GM10266 (cell line): ENCODE measurements around the gene ERGIC1.
"Not testable (repeated sequence)": the region's sequence is repeated elsewhere in the genome, so short reads cannot be mapped to it uniquely, and the experiment has no call there.

Source experiments
- DNase-seq: peaks from one replicate; pipeline ENCODE4 v3.0.0; 2012; ENCODE audit errors: extremely low spot score
- TF ChIP-seq, protein P1 (sequence below): IDR thresholded peaks from 2 replicates; pipeline ENCODE4 v1.5.1; 2012; ENCODE audit warnings: mild to moderate bottlenecking, low read depth; ENCODE audit not compliant: control insufficient read depth, insufficient read depth; ENCODE audit errors: missing control alignments

The ERGIC1 gene

GRCh38 chr5:172862165-172862801 lies 28.2 kb downstream of the ERGIC1 start:
- no peak for DNase-seq
- TF ChIP-seq, protein P1, sequence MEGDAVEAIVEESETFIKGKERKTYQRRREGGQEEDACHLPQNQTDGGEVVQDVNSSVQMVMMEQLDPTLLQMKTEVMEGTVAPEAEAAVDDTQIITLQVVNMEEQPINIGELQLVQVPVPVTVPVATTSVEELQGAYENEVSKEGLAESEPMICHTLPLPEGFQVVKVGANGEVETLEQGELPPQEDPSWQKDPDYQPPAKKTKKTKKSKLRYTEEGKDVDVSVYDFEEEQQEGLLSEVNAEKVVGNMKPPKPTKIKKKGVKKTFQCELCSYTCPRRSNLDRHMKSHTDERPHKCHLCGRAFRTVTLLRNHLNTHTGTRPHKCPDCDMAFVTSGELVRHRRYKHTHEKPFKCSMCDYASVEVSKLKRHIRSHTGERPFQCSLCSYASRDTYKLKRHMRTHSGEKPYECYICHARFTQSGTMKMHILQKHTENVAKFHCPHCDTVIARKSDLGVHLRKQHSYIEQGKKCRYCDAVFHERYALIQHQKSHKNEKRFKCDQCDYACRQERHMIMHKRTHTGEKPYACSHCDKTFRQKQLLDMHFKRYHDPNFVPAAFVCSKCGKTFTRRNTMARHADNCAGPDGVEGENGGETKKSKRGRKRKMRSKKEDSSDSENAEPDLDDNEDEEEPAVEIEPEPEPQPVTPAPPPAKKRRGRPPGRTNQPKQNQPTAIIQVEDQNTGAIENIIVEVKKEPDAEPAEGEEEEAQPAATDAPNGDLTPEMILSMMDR = no peak

- not testable (repeated sequence) for DNase-seq
These were observed 30.1 kb downstream of the ERGIC1 start for GRCh38 chr5:172864171-172864570.

- TF ChIP-seq, protein P1 = no peak
These were observed 30.7 kb downstream of the ERGIC1 start for GRCh38 chr5:172864747-172865146.

DNA sequence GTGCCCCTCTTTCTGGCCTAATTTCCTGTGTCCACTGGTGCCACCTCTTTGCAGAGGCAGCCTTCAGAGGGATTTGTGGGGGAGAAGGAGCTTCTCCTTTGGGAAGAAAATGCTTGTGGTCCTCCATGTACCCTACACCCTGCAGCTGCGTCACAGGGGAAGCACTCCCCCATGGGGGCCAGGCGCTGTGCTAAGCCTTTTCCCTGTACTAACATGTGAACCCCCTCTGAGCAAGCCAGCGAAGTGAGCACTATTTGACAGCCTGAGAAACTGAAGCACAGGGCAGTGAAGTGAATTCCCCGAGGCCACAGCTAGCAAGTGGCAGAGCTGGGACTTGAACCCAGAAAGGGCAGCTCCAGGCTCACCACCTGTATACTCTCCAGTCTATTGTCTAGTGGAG lies 32.3 kb downstream of the ERGIC1 start:
- no peak for DNase-seq
- TF ChIP-seq, protein P1 = no peak

More at GRCh38 chr5:172864747-172865146, 30.7 kb downstream of the ERGIC1 start:
- DNase-seq = no peak

DNA sequence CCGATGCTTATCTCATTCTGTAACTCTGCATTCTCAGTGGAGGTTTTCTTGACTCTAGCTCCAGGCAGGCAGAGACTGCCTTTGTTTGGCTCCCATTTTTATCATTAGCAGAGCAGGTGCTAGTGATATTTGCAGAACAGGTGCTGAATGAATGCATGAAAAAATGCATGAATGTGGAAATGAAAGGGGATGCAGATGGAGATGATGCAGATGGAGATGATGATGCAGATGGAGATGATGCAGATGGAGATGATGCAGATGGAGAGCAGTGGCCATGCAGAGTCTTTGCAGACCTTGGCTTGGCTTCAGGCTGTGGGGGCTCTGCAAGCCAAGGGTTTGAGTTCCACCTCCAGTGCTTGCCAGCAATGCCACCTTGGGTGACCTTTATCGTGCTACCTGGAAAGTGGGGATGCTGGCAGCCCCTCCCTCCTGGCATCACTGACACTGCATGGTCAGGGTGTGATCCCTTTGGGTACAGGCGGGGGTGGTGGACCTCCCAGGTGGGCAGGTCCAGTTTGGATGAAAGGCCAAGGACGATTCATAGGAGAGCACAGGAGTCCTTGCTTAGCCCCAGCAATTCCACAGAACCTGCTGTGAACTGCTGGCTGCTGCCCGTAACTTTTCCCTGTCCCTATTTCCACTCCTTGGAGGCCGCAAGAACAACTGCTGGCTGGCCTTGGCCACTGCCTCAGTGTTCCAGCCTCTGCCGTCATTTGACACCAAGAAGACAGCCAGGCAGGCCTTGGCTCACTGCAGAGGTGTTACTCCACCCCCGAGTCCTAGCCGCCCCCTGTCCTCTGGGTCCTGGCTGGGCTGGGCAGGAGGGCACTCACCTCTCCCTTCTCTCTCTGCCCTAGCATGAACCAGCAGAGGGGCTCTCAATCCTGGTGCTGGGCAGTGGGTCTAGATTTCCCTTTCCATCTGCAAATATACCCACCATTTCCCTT lies 33.0 kb downstream of the ERGIC1 start:
- no peak for DNase-seq
- TF ChIP-seq, protein P1 = no peak

GRCh38 chr5:172867761-172868435 lies 33.8 kb downstream of the ERGIC1 start:
- TF ChIP-seq, protein P1 = no peak
- DNase-seq = no peak

- no peak for DNase-seq
- TF ChIP-seq, protein P1 = no peak
These were observed 34.4 kb downstream of the ERGIC1 start for GRCh38 chr5:172868436-172868923.
